HG03575 (cell line): ENCODE results near the gene ANKRD66.
"Not testable (repeated sequence)": the region's sequence is repeated elsewhere in the genome, so short reads cannot be mapped to it uniquely, and the experiment has no call there.

Source experiments
- ATAC-seq: cut with Tn5 transposase; IDR thresholded peaks from one replicate; pipeline ENCODE4 v1.9.1; 2021; ENCODE audit not compliant: unreplicated experiment, insufficient number of reproducible peaks, low FRiP score; ENCODE audit errors: extremely low read depth

The ANKRD66 gene

GRCh38 chr6:46746696-46747095 lies at the start of gene ANKRD66:
Gene ANKRD66, plus strand, starts transcription at chr6:46746933. Its CDS starts 5,016 bp downstream, at chr6:46751949.
- ATAC-seq: no peak

GRCh38 chr6:46699970-46700369 lies 46.8 kb upstream of the ANKRD66 start:
- no peak for ATAC-seq

DNA sequence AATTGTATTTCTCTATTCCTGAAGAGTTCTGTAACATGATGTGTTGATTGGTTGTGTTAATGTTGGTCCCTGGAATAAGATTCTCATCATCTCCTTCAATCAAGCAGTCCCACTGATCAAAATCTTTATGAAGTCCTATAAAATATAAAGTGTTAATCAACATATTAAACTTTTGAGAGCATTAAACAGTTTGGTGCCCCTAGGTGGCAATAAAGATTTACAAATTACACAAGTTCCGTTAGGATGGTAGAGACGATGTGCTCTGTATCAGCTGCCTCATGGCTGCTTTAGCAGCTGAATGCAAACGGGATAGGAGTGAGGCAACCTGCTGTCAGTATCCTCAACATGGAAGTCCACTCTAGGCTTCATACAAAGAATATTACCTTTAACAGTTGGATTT lies 42.2 kb upstream of the ANKRD66 start:
- ATAC-seq: no peak

DNA sequence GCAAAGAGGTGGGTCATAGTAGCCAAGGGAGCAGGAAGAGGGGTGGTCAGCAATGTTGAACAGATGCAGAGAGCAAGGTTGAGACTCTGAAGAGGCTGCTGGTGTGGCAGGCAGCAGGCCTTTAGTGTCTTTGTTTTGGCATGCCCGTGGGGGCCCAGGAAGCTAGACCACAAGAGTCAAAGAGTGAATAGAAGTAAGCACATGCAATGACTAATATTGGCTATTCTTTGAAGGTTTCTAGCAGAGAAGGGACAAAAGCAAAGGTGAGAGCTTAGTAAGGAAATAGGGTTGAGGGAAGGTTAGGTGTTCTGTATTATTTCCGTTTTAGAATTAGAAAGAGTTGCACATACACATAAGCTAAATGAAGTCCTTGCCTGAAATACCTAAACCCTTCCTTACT lies 40.3 kb upstream of the ANKRD66 start:
- ATAC-seq: no peak

- ATAC-seq: no peak
These were observed 35.2 kb upstream of the ANKRD66 start for GRCh38 chr6:46711491-46711890.

GRCh38 chr6:46715141-46715540 lies 31.6 kb upstream of the ANKRD66 start:
- ATAC-seq: no peak

- ATAC-seq: no peak
These were observed 27.6 kb upstream of the ANKRD66 start for GRCh38 chr6:46719099-46719498.

DNA sequence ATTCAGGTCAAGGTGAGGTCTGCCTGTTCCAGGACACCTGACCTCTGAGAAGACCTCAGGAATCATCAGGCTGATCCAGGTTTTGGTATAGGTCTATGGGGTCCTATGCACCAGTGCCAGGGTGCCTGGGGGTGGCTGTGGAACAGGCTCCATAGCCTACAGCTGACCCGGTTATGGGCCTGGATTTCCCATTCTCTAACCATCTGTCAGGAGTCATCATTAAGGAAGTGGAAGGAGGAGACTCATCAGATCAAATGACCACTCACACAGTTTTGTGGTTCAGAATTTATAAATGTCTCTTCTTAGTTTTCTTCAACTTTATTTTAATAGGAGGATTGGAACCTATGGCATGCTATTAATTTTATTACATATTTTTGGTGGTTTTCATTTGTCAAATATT lies 26.3 kb upstream of the ANKRD66 start:
- no peak for ATAC-seq

- ATAC-seq: no peak
These were observed 16.9 kb upstream of the ANKRD66 start for GRCh38 chr6:46729787-46730326.

DNA sequence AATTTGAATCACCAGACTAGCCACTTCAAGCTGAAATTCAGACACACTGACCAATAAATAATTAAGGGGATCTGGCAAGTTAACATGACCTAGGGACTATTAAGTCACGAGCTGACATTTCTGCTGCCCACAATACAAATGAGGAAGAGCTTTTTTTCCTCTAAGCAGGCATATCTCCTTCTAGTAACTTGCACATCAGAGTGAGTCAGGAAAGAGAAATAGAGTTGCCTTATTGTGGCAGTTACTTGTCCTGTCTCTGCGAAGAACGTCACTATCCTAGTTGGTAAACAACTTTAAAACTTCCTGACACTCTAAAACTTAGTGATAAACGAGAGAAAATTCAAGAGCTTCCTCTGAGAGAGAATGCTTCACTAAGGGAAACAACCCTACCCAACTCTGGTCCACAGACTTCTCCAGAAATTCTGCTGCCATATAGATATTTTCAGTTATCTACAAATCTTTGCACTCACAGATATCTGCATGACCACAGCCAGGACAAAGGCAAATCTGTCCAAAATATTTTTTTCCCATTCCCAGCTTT lies 15.7 kb upstream of the ANKRD66 start:
- ATAC-seq: no peak

DNA sequence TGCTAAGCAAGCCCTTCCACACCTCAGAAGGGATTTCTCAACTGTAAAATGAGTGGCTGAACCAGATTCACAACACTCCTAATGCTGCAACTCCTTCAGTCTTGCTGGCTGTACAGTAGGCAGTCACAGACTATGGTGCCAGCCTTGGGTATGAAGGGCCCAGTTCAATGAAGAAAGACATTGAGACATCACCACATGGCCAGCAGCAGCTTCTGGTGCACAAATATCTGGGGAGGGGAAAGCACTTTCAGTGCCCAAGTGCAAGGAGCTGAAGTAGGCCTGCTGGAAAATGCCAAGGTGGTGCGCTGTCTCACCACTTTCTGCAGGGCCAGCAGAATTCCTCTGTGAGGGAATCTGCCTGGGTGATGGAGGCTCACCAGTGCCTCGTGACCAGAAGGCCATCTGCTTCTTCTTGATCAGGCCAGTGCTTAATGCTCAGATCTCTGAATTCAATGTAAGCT lies 13.4 kb upstream of the ANKRD66 start:
- ATAC-seq: no peak

DNA sequence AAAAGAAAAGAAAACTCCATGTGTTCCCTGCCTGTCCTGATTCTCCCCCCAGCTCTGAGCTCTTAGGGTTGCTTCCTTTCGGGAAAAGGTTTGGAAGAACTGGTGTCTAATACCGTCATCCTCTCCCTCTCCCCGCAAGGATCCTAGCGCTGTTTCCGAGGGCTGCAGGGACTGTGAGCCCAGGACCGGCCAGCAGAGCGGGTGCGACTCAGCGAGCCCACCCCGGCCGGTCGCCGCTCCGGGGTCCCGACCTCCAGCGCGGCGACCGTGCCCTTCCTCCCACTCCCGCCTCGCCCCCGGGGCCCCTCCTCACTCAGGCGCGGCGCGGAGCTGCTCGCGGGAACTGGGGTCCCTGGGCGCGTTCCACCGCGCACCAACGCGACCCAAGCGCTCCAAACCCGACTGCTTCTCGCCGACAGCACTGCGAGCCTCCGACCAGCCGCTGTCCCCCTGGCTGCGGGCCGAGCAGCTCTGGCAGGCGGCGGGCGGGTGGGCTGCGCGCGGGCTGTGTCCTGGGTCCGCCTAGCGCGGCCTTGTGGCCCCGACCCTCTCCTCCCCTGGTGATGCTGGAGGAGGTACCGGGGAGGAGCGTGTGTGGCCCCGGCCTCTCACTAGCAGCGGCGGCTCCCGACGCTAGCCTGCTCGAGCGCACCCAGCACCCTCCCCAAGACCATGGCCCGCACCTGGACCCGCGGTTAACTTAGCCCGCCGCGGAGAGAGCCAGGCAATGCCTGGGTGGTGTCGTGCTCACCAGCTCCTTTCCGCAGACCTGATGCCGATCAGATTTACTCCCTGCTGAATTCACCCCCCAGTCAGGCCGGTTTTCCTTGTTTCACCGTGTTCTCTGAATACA lies 11.6 kb upstream of the ANKRD66 start, which contains the start of gene PLA2G7:
PLA2G7 (minus strand) TSS at position 509 of the 853 bp plus-strand sequence. CDS start 12,484 bp downstream, outside the sequence.
- ATAC-seq: no peak

- ATAC-seq: no peak
These were observed 11.1 kb upstream of the ANKRD66 start for GRCh38 chr6:46735720-46736031.

DNA sequence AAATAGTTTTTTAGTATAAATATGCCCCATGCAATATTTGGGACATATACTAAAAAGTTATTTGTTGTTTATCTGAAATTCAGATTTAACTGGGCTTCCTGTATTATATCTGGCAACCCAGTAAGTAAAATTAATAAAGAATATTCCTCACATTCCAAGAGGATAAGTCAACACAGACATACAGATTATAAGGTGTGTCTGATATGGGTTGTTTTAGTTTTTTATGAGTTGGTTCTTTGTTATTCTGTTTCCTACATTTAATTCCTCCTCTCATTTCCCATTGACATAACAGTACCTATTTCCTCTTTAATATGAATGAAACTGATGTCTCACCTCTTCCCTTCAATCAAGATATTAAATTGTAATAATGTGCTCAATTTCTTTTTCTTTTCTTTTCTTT lies 9.8 kb upstream of the ANKRD66 start:
- no peak for ATAC-seq

DNA sequence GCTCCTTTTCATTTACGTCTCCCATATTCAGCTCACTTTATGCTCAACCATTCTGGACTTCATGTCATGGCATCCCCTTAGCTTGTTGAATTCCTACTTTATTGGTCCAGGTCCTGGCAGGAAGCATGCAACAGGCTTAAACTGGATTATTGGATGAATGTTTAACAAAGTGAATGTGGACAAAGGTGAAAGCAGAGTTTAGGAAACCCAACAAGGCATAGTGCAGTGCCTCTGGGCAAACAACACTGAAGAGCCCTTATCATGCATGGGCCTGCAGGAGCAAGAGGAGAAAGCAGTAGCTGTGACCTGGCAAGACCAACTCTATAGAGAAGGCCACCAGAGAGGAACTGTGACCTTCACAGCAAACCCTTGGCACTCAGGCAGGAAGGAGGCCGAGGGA lies 5.3 kb upstream of the ANKRD66 start:
- no peak for ATAC-seq

- ATAC-seq: no peak
These were observed 4.8 kb upstream of the ANKRD66 start for GRCh38 chr6:46741910-46742309.

GRCh38 chr6:46743425-46744158 lies 3.1 kb upstream of the ANKRD66 start:
- no peak for ATAC-seq

DNA sequence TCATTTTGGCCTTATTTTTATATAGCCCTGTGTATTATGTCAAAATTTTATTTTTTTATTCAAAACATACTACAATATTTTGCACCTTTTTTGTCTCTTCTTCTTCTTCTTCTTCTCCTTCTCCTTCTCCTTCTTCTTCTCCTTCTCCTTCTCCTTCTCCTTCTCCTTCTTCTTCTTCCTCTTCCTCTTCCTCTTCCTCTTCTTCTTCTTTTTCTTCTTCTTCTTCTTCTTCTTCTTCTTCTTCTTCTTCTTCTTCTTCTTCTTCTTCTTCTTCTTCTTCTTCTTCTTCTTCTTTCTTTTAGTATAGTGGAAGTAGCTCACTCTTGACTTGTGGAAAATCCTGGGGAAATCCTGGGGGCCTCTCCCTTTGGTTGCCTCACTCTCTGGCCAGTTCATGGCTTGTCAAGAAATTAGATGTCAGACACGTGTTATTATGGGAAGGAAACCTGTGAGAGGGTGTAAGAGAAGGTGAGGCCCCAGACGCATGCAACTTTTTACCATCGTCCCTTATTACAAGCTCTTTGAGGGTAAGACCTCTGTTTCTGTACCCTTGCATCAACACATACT lies 2.5 kb upstream of the ANKRD66 start:
- not testable (repeated sequence) for ATAC-seq

DNA sequence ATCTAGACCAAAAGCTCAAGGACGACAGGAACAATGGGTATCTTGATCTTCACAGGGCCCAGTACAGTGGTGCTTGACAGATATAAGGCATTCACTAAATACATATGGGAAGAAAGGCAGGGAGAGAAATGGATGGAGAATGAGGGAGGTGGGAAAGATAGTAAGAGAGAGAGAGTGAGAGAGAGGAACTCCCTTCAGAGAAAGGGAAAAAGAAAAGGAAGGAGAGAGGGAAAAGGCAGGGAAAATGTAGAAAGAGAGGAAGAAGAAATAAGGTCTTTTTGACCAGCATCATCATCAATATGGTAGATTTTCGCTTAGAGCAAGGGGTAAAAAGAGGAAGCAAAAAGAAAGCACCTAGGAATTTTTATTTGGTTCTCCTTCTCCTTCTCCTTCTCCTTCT lies 760 bp upstream of the ANKRD66 start:
- ATAC-seq: no peak
